Stimulated activated CD8-positive, alpha-beta memory T cell treated with anti-CD3 and anti-CD28 coated beads, Interleukin-4, amount 100 ng/mL, for 24 hours (primary cell): ENCODE results near the gene ADAT1.
A peak's percentile ranks its signal among the peaks of the same experiment; 100 is the strongest.

Source experiments
- DNase-seq: peaks from one replicate; pipeline ENCODE4 v3.0.0-alpha.2; 2020; ENCODE audit warnings: low read depth

ADAT1 gene, protein sequence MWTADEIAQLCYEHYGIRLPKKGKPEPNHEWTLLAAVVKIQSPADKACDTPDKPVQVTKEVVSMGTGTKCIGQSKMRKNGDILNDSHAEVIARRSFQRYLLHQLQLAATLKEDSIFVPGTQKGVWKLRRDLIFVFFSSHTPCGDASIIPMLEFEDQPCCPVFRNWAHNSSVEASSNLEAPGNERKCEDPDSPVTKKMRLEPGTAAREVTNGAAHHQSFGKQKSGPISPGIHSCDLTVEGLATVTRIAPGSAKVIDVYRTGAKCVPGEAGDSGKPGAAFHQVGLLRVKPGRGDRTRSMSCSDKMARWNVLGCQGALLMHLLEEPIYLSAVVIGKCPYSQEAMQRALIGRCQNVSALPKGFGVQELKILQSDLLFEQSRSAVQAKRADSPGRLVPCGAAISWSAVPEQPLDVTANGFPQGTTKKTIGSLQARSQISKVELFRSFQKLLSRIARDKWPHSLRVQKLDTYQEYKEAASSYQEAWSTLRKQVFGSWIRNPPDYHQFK

DNA sequence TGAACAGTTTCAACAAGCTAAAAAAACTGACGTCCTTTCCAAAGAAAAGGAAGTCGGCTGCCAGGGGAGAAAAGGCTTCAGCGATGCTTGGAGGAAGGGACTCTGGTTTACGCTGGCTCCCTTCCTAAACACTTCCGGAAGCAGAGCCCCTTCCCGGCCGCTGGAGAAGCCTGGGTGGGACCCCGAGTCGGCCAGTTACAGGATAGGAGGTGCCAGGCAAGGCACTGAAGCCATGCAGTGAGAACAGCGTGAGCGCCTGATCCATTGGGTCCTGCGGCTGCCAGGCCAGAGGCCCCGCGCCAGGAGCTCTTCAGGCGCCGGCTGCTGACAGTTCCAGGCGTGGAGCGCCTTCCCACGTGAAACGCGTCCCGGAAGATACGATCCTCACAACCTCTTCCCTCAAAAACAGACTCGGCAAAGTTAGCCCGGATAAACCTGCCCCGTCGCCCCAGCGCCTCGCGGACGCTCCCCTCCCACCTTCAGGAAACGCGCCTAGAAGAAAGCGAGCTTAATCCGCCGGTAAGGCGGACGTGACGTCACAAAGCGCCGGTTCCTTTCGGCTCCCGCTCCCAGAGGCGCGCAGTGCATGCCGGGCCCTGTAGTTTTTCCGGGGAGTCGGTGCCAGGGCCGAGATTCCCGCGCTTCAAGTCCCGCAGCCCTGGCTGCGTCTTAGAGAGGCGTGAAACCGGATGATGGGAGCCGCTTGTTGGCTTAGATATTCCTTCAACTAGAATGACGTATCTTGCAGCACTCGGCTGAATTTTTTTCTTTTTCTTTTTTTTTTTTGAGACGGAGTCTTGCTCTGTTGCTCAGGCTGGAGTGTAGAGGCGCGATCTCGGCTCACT, at the start of gene ADAT1:
Gene ADAT1 (minus strand): TSS at position 521 of the 845 bp plus-strand sequence. CDS start 2,482 bp downstream, outside the sequence.
- peak; percentile 97 for DNase-seq

DNA sequence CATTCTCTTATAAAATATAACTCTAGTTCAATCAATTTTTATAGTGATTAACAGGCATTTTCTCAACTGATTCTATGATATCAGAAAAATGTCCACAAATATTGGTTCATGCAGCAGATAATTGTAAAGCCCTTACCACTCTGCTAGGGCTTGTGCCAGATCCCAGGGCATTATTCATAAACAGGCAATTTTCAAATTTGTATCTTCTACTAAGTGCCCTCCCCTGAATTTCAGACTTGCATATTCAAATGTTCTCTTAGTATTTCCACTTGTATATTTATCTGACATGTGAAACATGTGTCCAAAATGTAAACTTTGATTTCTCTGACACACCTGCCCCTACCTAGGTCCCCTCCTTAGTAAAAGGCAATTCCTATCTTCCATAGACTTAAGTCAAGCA, 44.4 kb upstream of the ADAT1 start:
- DNase-seq, result no peak

DNA sequence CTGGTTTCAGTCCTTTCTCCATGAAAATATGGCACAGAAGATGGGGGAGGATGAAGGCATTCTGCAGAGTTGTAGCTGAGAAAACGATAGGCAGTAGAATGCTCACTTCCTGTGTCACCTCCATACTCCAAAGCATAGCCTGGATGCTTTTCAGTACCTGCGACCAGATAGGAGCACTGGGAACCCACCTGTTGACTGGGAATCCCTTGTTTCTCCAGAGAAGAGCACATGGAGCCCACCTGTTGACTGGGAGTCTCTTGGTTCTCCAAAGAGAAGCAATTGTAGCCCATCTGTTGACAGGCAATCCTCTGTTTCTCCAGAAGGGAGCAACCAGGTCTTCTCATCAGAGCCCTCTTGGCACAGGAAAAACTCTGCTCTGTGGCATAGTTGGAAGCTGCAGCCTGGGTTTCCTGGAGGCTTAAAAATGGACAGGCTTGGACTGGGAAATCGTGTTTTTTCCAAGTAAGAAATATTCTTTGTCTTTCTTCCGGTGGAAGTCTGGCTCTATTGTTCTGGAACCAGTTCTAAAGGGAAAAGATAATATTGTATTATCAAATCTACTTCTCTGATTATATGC, 37.7 kb upstream of the ADAT1 start:
- DNase-seq, result no peak

DNA sequence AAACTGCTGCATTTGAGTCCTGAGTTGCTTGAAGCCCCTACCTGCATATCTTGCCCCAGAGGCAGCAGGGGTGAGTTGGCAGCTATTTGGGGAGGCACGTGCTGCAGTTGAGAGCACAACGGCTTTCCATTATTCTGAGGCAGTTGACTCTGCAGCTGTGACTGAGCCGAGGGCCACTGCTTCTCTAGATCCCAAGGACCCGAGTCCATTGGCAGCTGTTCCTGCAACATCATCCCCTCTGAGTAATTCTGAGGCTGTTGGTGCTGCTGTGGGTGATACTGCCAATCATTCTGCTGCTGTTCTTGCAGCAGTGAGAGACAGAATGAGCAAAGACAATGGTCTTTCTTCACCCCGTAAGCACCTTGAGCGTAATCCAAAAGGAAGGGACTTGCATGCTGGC, 37.2 kb upstream of the ADAT1 start:
- no peak for DNase-seq

DNA sequence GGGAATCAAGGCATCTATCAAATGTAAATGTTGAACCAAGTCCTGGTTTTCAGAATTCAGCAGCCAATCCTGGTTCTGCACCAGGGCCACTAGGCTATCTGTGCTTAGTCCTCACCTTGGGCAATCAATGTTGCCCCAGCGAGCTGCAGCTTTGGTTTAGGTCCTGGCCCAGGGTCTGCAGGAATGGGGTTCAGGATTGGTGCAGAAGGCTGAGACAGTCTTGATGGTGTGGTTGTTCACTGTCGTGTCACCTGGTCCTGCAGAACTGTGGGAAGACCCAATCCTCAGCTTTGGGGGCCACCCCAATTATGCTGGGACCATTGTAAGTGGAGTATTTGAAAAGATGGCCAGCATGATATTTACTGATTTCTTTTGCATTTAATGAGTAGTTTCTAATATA, 35.1 kb upstream of the ADAT1 start:
- DNase-seq, result no peak

DNA sequence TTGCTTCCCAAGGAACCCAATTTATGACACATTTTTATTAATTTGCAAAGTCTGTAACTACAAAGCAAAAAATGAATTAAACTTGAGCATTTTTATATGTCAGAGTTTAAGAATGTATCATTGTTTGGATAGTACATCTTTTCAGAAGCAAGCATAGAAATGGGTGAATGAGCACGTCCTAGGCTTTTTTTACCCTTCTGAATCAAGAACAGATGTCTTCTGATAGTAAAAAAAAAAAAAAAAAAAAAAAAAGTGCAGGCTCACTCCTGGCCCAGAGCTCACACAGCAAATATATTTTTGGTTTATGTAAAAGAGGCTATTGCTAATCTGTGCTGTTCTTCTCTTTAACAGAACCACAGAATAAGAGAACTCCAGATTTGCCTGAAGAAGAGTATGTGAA, 30.8 kb upstream of the ADAT1 start:
- no peak for DNase-seq

DNA sequence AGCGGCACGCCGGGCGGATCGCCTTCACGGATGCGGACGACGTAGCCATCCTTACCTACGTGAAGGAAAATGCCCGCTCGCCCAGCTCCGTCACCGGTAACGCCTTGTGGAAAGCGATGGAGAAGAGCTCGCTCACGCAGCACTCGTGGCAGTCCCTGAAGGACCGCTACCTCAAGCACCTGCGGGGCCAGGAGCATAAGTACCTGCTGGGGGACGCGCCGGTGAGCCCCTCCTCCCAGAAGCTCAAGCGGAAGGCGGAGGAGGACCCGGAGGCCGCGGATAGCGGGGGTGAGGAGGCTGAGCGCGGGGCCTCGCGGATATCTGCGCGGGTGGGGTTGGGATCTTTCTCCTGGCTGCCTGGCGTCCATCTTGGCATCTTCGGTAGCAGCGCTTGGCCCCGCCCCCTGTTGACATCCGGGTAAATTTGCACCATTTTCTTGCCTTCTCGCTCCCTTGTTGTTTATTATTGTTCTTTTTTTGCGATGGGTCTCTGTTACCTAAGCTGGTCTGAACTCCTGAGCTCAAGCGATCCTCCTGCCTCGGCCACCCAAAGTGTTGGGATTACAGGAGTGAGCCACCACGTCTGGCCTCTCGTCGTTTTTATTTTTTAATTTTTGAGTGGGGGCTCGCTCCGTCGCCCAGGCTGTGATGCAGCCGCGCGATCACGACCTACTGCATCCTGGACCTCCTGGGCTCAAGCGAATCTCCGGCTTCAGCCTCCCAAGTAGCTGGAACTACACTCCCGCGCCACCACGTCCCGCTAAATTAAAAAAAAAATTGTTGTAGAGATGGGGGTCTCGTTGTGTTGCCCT, 25.4 kb upstream of the ADAT1 start:
- DNase-seq, result peak; percentile 78

DNA sequence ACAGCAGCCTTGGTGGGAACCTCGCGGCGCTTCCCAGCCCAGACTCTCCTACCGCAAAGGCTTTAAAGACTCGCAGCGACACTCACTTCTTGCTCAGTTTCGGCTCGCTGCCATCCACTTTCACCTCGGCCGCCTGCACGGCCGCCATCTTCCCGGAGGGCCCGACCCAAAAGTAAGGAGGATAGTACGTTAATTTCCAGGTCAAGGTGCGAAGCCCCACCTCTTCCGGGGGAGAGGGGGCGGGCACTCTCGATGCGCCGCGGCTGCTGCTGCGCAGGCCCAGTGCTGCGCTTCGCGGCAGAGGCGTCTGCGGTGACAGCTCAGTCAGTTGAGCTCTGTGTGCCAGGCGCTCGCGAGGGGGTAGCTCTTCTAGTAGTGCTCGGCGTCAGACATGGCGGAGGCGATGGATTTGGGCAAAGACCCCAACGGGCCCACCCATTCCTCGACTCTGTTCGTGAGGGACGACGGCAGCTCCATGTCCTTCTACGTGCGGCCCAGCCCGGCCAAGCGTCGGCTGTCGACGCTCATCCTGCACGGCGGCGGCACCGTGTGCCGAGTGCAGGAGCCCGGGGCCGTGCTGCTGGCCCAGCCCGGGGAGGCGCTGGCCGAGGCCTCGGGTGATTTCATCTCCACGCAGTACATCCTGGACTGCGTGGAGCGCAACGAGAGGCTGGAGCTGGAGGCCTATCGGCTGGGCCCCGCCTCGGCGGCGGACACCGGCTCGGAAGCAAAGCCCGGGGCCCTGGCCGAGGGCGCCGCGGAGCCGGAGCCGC, 24.6 kb upstream of the ADAT1 start, which contains the start of the genes KARS1 and TERF2IP:
Gene KARS1 (minus strand): TSS at position 174 of the 773 bp plus-strand sequence. CDS start 26 bp downstream, at position 148.
Gene TERF2IP (plus strand): TSS at position 282 of the 773 bp plus-strand sequence. CDS start 110 bp downstream, at position 392.
- DNase-seq, result peak; percentile 92

DNA sequence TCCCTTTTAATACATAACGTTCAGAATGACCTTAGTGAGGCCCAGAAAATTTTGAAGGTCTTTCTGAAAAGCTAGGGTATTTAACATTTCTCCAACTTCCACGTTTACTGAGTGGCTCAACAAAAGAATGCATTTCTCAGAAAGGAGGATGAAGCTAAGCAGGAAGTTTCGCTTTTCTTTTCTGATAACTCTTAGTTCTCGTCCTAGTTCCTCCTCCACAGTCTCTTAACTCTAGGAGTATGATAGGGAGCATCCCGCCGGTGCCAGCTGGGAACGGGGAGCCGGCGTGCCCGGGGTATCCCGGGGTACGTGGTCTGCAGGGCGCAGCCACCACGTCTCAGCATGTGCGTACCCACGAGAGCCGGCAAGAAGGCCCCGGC, 24.0 kb upstream of the ADAT1 start:
- DNase-seq, result no peak

DNA sequence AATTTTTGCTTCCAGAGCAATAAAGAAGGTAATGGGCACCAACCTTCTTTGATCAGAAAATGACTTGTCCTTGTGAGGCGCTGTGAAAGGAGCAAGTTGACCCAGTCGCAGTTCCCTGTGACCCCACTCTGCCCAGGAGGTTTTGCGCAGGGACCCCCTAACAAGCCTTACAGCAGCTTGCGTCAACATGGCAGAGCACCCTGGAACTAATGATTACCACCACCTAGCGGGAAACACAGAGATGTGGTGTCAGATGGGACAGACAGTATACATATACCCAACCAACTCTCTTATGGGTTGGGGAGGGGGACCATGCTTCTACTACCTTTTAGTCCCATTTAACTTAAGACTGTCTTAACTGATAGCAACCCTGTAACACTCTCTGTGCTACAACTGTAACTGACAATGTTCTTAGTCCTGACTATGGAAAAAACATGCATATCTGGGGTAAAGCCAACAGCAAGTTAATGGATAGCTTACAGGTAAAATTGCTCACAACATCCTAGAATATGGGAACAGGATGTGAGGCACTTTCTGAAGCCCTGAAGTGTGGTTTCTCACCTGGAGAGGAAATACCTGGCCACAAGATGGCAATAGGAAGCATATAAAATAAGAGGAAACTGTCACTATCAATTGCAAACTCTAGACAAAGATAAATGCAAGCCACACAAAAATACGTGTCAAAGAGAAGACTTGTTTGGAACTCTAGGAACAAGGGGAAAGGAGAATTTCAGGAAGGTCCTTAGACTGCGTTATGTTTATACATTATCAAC, 21.3 kb upstream of the ADAT1 start:
- DNase-seq, result no peak

DNA sequence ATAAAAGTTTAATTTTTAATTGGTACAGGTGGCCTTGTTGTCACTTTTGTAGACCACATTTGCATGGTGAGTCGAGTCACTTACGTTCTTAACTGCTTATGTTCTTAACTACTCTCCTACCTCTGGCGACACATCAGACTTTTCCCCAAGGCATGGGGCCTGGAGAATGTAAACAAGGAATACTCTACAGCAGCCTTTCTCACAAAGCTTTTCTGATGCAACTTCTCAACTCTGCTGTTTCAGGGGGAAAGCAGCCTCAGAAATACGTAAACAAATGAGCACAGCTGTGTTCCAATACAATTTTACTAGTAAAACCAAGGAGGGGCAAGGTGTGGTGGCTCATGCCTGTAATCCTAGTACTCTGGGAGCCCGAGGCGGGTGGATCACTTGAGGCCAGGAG, 17.5 kb upstream of the ADAT1 start:
- no peak for DNase-seq

DNA sequence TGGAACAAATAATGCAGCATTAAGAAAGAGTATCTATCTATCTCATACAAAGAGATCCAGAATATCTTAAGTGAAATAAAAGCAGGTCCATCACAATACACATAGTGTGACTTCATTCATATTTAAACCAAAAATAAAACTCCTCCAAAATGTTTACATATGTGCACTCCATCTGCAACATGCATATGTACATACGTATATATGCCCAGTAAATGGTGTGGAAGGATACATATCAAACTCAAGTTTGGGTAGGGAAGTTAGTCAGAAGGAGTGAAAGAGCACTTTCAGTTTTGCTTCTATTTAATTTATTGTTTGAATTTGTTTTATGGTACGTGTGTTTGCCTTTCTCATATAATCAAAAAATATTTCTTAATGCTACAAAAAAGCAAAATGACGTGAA, 12.0 kb upstream of the ADAT1 start:
- DNase-seq, result no peak

DNA sequence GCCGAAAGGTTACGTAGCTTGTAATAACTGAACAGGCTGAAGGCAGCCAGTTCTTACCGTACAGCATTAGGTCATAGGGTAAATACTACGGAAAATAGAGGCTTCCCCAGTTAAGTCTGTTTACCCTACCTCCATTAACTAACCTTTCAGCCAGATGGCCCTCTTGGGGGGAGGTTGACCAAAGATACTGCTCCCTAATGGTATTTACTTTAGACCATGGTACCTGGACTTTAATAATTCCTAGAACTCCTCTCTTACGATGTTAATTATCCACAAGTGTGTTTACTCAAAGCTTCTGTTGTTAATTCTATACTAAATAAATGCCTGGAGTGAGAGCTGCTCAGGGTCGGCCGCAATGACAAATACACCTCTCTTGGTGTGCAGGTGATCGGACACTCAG, 9.8 kb upstream of the ADAT1 start:
- no peak for DNase-seq

DNA sequence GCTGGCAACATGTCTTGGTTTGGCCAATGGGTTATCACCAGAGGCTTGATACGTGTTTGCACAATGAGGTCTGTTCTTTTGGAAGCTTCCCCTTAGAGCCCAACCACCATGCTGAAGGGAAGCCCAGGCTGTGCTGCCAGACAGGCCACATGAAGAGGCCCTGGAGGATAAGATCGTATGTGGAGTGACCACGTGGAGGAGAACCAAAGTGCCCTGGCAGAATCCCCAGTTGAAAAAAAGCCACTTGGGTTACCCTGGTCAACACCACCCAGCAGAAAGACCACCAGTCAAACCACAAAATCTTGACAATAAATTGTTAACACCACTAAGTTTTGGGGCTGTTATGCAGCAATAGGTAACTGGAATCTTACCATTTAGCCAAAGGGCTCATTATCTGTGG, 7.0 kb upstream of the ADAT1 start:
- no peak for DNase-seq

DNA sequence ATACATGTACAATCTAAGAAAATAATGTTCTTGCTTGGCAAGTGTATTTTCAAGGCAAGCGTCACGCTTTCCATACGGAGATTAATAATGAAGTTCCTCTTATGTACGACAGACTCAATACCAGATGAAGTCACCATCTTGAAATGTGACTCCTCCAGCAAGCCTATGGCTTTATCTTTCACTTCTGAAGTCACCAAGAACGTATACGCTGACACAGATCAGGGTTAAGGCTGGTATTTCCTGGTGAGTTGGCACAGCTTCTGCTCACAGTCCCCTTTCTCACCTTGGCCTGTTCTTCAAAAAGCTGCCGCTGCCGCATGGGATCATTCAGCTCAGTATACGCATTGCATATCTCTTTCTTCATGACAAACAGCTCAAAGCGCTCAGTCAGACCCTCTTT, 6.1 kb upstream of the ADAT1 start:
- DNase-seq, result no peak

DNA sequence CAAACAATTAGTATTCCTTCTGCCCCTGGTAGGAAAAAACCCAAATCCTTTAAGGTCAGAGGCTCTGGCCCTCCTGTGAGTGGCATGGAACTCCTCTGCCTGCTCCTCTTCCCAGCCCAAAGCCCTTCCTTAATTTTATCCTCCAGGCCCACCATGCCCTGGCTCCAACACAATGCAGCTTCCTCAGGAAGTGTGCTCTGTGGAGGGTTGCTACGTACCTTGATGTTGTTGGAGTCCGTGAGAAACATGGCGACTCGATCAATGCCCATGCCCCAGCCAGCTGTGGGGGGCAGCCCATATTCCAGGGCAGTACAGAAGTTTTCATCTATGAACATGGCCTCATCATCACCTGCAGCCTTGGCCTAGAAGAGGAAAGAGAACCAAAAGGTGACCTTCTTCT, 5.3 kb upstream of the ADAT1 start:
- no peak for DNase-seq

DNA sequence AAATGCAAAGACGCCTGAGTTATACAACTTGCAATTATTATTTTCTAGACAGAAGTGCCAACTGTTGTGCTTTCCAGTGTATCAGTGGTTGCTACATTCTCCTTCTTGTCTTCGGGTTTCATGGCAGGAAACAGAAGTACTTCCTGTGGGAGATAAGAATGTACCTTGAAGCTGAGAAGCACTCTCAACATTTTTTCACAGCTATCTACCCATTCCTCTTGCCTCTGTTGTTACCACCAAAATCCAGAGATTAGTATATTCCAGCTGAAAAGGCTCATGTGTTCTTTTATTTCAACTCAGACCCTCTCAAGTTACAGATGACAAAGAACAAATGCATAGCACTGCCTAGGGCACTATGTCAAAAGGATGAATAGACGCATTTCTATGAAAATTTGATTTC, 4.8 kb upstream of the ADAT1 start:
- no peak for DNase-seq

DNA sequence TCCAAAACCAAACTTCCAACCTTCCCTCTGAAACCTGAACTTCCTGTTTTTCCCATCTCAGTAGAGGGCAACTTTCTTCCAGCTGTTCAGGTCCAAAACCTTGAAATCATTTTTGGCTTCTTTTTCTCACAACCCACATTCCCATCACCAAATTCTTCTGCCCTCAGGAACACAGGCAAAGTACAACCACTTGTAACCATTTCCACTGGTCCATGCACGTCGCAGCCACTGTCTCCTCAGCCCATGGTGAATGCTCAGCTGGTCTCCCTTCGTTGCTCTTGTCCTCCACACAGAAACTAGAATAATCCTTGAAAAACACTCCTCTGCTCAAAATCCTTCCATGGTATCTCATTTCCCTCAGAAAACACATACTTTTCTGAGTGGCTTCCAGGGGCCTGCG, 3.7 kb upstream of the ADAT1 start:
- no peak for DNase-seq

DNA sequence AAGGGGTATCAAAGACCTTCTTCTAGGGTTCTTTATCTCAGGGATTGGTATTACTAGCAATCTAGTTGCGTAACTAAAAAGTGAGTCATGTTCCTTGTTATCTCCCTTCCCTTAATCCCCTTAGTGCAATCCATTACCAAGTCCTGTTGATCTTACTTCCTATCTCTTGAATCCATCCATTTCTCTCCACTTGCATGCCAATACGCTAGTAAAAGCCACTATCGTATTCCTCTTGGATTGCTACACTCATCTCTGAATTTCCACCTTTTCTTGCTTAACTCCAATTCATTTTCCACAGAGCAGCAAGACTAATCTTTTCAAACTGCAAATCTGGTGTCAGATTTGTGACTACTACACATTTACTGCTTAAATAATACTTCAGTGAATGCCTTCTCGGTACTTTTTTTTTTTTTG, 1.8 kb upstream of the ADAT1 start:
- DNase-seq, result no peak

DNA sequence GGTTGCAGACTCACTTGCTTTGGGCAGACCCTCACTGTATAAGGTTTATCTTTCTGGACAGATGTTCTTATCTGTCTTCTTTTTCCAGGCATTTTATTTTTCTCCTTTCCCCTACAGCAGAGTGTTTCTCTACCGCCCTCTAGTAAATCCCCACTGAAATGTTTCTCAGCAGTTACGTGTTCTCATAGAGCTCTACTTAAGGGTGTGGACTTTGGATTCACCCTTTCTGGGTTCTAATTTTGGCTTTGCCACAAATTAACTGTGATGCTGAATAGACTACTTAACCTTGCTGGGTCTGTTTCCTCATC, 2.0 kb downstream of the ADAT1 start:
- DNase-seq, result no peak
